HL-60/S4 treated with retinoic acid at 250 ng/mL for 4 days and 3 days (cell line): ENCODE results near the gene RMDN3.

ENCODE experiments used
- in situ Hi-C: fragments of 300-500 bp; cut with MboI; formaldehyde crosslinking; loops from 2 replicates; pipeline ENCODE4 v1.7.0; 2022; ENCODE audit warnings: low sequenced_read_pairs

RMDN3 gene

DNA sequence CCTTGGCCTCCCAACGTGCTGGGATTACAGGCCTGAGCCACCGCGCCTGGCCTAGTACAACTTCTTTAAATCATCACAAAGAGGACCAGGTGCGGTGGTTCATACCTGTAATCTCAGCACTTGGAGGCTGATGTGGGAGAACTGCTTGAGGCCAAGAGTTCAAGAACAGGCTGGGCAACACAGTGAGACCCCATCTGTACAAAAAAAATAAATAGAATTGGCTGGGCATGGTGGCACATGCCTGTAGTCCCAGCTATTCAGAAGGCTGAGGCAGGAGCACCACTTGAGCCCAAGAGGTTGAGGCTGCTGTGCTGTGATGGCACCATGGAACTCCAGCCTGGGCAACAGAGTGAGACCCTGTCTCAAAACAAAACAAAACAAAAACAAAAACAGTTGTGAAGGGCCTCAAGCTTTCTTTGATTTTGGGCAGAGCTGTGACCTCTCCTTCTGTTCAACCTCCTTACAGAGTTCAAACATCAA lies 5.9 kb downstream of the RMDN3 start:
- in situ Hi-C loops = no loop called here

DNA sequence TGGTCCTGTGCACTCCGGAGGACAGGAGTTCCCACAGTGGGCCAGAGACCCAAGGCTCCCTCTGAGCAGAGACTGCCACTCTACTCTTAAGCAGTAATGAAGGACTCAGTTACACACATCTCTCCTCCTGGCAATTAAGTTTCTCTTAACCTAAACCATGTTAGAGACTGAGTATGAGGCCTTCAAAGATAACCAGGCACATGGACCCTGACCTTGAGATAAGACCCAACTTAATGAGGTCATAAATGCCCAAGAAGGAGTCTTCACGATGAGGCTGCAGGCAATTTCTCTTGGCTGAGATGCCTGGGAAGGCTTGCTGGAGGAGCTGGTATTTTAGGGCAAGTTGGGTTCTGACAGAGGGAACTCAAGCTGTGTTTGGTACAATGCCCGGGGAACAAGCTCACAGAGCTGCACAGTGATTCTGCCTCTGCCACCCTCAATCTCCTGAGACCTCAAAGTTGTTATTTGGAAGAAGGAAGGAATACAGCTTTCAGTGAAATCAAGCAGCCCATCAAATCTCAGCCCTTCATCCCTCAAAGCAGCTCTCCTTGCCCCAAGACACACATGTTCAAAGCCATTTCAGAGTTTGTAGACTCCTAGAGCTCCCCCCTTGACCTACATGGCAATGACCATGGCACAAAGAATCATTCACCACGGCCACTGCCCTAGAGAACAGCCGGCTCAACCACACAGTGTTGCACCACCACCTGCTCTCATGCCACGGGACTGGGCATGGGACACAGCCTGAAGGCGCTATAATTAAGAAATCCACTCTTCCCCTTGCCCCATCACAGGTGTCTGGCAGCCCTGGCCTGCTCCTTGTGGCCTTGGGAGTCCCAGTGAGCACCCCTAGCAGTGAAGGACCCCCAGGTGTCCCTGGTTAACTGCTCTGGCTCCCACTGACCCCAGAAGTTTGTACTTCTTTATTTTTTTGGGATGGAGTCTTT lies 7.1 kb downstream of the RMDN3 start:
- in situ Hi-C loops = no loop called here

DNA sequence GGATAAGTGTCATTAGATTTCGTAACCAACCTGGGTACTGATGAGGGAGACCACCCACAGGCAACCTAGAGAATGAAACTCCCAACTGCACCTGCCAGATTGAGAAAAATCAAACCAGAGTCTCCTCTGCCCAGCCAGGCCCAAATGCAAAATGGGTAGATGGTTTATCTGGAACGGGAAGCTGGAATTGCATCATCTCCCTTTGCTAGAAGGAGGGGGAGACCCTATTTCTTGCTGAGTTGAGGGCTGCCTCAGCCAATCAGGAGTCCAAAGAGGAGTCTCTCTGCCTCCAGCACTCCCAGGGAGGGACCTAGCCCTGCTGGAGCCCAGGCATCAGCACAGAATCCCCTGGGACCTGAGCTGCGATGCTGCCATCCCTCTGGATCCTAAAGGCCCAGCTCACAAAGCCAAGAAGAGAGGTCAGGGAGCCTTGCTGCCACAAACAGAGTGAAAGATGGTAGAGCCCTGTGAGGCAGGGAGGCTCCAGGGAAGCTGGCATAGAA lies 8.1 kb downstream of the RMDN3 start:
- in situ Hi-C loops = no loop called here

DNA sequence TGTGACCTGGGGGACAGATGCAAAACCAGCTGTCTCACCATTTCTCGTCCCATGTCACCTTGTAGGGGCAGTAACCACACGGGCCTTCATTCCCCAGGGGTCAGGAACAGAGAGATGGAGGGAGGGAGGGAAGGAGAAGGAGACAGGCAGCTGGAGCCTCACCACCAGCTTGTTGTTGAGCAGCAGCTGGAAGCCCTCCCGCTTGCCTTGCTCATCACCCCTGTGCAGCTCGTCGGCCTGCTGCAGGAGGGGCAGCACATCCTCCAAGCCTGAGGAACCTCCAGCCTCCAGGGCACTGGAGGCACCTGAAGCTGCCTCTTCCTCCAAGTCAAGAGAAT lies 10.3 kb downstream of the RMDN3 start:
- in situ Hi-C loops = no loop called here

DNA sequence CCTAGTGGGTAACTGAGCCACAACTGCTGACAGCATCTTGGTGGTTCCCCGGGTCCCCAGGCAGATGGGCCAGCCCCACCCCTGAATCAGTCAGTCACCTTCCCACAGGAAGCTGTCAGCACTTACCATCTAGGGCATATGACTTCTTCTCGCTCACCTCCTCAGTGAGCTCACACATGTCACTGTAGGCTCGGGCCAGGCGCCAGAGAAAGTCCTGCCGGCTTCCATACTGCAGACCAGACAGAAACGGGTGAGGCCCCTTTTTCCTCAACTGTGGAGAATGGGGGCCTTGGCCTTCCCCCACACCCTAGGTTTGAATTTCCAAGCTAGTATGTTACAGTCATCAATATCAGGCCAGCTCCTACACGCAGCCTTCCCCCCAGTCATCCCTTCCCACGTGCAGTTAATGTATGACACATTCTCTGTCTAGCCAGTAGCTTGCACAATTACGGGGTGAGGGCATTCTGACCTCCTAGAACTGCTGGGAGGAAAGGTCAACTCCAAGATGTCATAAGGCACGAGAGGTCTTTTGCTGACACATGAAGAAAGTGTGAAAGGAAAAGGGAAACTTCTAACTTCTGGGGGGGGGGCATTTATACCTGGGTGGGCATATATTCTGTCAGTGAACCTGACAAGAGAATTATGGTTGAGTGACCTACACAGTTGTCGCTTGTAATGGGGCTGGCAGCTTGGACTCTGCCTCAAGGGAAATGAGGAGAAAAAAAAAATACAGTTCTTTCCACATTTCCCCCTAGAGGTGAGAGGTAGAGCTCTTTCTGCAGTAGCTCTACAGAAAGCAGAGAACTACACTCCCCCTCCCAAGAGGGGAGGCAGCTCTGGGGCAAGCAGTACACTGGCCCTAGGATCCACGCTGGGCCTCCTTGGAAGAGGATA lies 10.9 kb downstream of the RMDN3 start:
- in situ Hi-C loops = no loop called here

DNA sequence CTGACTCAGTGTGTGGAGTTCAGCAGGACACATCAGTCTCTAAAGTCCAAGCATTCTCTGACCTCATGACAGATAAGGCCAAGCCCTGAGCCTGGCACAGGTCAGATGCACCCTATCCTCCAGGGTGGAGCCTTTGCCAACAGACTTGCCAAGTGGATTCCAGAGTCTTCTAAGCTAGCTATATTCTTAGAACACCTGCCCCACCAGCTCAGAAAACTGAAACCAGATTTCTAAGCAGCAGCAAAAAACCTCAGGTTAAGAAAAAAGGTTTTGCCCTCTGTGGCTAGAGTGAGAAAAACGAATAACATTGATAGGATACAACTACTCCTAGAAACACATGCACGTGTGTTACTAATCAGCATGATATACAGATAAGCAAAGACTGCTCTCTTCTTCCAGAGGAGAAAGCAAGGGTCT lies 11.6 kb downstream of the RMDN3 start:
- in situ Hi-C loops = no loop called here

DNA sequence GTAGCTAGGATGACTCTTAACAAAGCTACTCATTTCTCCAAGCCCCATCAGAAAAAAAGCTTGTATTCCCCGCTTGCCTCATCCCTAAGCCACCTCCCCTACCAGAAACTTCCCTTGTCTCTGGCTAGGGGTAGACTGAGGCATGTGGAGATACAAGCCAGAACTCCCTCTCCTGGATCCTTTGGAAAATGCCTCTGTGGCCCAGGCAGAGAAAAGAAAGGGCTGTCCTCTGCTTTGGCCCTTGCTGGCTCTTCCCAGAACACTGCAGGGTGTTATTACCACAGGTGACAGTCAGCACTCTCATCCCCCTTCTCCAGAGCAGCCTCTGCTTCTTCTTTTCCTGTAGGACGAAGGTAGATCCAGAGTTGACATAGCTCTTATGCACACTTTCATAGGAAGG lies 15.2 kb downstream of the RMDN3 start:
- in situ Hi-C loops = no loop called here

DNA sequence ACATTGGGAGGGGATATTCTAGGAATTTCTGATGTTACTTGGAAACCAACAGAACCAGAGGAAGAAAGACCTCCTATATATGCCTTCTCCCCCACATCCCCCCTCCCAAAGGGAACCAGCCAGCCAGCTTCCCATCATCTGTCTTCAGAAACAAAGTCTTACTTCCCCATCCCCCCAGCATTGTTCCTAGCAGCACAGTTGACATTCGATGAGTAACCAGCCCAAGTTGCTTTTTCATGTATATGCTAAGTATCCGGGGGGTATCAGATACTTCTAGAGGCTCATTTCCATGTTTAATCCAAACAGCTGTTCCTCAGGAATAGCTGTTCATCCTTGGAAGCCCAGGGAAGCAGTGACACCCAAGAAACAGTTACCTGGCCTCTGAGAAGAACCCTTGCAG lies 16.0 kb downstream of the RMDN3 start:
- in situ Hi-C loops = no loop called here

DNA sequence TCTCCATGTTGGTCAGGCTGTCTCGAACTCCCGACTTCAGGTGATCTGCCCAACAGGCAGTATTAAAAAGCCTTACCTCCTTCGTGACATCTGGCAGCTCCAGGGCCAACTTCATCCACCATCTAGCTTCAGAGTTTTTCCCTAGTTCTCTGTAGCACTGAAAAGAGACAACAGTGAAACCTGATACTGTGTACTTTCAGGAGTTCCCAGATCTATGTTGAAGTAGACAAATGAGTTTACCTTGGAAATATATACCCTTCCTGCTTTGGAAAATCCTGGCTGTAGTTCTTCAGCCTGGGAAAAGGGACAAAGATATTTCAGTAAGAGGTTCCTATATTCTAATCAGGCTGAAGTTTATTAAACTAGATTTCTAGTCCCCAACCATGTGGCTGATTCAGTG lies 18.0 kb downstream of the RMDN3 start:
- in situ Hi-C loops = no loop called here

DNA sequence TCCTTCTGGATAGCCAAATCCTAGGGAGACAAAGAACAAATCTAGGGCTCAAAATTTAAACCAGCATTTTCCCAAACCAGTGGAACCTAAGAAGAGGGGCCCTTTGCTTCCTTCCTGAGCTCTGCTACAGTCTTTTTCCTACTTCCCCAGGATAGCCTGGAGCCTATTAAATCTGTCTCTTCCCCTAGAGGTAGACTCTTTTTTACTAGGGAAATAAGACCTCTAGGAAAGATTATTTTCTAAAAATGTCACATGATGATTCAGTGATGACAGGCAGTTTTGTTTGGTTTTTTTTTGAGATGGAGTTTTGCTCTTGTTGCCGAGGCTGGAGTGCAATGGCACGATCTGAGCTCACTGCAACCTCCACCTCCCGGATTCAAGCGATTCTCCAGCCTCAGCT lies 18.5 kb downstream of the RMDN3 start:
- in situ Hi-C loops = no loop called here

DNA sequence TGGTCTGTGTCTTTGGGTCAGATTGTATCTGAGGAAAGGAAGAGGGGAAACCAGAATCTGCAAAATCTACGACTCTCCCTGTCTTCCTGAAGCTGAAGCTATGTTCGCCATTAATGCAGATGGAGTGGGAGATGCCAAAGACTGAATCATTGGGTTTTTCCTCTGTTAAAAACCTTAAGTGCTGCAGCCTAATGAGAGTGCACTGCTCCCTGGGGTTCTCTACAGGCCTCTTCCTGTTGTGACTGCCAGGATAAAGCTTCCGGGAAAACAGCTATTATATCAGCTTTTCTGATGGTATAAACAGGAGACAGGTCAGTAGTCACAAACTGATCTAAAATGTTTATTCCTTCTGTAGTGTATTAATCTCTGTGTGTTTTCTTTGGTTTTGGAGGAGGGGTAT lies 24.0 kb downstream of the RMDN3 start:
- in situ Hi-C loops = no loop called here

DNA sequence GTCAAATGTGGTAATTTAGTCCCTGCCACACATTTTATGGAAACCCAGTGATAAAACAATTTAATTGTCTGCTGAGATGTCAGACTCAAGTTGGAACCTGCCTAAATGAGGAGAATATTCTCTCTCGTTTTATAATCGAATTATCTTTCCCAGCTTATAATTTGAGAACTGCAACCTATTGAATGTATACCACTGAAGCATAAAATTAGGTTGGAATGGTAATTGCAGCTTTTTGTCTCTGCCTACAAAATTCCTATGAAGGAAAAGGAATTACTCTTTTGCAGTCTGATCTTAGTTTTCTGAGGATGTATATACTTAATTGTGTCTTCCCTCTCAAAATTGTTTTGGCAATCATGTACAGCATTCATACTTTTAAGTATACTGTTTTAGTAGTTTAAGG lies 31.1 kb downstream of the RMDN3 start:
- in situ Hi-C loops = no loop called here

DNA sequence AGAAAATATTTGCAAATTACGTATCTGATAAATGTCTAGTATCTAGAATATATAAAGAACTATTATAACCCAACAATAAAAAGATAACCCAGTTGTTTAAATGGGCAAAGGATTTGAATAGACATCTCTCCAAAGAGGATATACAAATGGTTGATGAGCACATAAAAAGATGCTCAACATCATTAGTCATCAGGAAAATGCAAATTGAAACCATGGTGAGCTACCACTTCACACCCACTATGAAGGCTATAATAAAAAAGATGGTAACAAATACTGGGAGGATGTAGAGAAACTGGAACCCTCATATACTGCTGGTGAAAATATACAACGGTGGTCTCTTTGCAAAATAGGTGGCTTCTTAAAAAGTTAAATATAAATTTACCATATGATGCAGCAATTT lies 32.1 kb downstream of the RMDN3 start:
- in situ Hi-C loops = no loop called here

DNA sequence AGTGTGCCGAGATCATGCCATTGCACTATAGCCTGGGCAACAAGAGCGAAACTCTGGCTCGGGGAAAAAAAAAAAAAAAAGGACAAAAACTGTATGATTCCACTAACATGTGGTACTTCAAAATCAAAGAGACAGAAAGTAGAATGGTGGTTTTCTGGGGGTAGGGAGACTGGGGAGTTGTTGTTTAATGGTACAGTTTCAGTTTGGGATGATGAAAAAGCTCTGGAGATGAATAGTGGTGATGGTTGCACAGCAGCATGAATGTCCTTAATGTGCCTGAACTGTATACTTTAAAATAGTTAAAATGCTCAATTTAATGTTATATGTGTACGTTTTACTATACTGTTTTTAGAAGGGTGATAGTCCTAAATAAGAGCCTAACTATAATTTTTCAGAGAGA lies 32.7 kb downstream of the RMDN3 start:
- in situ Hi-C loops = no loop called here

DNA sequence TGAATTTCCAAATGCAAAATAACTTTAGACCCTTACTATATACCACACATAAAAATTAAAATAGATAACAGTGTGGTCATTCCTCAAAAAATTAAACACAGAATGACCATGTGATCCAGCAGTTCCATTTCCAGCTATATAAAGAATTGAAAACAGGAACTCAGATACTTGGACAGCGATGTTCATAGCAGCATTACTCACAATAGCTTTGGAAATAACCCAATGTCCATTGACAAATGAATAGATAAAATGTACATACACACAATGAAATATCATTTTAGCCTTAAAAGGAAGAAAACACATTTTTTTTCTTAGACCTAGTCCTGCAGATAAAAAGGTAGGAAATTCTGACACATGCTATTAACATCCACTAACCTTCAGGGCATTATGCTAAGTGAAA lies 33.4 kb downstream of the RMDN3 start:
- in situ Hi-C loops = no loop called here

DNA sequence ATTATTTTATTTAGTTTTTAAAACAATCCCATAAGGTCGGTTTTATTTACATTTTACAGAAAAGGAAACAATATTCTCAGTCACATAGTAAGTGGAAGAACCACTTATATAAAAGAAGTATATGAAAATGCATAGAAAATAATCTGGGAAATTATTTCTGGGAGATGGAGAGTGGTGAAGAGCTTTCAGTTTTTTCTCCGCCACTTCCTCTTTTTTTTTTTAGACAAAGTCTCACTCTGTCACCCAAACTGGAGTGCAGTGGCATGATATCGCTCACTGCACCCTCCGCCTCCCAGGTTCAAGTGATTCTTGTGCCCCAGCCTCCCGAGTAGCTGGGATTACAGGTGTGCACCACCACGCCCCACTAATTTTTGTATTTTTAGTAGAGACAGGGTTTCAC lies 38.9 kb downstream of the RMDN3 start:
- in situ Hi-C loops = no loop called here

DNA sequence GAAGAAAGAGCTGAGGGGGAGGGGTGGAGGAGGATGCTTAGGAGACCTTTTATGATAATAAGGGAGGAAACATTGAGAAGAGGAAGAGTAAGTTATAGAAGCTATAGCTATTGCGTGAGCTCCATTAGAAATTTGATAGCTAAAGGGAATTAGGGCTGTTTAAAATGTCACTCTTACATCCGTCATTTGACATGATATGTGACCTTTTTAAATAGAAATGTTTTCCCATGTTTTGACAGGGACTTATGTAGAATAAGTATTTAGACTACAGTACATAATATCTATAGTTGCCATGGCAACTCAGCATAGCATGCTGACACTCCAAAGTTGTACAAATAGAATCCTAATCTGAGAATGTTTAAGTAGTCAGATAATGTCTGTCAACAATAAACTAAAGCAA lies 40.9 kb downstream of the RMDN3 start:
- in situ Hi-C loops = no loop called here

DNA sequence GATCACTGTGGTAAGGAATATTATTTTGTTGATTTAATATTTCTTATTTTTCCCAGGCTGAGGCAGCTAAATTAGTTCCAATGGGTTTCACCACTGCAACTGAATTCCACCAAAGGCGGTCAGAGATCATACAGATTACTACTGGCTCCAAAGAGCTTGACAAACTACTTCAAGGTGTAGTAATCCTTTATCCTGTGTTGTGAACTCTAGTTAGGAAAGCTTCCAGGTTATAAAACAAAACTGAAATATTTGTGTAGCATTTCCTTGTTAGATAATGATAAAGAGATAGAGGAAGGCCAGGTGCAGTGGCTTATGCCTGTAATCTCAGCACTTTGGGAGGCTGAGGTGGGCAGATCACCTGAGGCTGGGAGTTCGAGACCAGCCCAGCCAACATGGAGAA lies 48.9 kb downstream of the RMDN3 start:
- in situ Hi-C loops = no loop called here

DNA sequence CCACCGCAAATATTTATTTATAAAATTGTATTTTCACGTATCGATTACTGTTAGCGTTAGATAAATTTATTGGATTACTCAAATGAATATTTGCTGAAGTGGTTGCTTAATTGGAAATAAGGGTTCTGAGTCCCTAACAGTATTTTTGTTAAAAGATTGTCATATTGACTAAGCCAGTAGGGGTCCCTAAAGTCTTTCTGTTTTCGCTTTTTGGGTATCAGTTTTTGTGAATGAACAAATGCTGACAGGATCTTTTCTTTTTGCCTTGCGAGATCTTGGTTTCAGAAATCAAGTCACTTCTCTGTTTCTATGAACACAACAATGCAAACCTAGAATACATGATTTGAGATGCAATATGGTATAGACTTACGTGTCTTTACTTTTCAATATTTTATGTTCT lies 53.0 kb downstream of the RMDN3 start:
- in situ Hi-C loops = no loop called here

DNA sequence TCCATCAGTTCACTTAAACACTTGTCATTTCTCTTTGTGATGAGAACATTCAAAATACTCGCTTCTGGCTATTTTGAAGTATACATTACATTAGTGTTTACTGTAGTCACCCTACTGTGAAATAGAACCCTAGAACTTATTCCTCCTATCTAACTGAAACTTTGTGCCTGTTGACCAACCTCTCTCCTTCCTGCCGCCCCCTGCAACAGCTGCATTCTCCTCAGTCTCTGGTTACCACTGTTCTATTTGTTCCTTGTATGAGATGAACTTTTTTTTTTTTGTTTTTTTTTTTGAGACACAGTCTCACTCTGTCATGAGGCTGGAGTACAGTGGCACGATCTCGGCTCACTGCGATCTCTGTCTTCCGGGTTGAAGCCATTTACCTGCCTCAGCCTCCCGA lies 57.1 kb downstream of the RMDN3 start:
- in situ Hi-C loops = no loop called here

DNA sequence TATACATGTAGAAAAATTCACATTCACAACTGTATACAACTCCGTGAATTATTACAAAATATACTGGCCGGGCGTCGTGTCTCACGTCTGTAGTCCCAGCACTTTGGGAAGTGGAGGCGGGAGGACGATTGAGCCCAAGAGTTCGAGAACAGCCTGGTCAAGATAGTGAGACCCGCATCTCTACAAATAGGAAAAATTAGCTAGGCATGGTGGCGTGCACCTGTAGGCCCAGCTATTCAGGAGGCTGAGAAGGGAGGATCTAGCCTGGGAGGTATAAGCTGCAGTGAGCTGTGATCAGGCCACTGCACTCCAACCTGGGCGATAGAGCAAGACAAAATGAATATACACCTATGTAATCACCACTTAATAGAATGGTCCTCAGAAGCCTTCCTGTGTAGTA lies 58.8 kb downstream of the RMDN3 start:
- in situ Hi-C loops = no loop called here

DNA sequence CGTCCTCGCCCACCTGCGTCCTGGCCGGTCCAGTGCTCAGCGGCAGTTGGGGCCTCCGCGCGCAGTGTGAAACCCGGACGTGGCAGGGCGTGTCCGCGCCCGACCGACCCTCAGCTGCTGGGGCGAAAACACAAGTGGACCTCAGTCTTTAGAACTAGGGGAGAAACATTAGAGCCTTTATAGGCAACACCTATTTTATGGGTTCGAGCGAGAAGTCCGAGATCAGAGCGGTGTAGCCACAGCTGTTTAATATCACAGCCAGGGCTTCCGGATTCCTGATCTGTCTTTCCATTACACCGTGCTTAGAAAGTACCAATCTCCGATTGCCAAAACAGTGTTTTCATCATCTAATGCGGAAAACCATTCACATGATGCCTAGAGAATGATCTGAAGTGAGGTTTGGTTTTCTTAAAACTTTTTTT lies 59.6 kb downstream of the RMDN3 start:
- in situ Hi-C loops = no loop called here
